Left lobe of liver (tissue), 2 donors: ENCODE measurements around the gene ABITRAM. TPM values are rescaled to one million over a fixed set of nuclear protein-coding genes. Genes with fewer than 3 reads are reported as not detected.
A peak's percentile ranks its signal among the peaks of the same experiment; 100 is the strongest.
"Not testable (repeated sequence)": the region's sequence is repeated elsewhere in the genome, so short reads cannot be mapped to it uniquely, and the experiment has no call there.

Source experiments
- ATAC-seq: fragments of 200-7000 bp; cut with Tn5 transposase; one replicate; pipeline ENCODE4 v1.9.1; 2020; ENCODE audit warnings: mild to moderate bottlenecking, moderate library complexity
- DNase-seq: peaks from one replicate; pipeline ENCODE4 v3.0.0-alpha.2; 2020; ENCODE audit warnings: low spot score
- total RNA-seq: library from RNA; stranded (reverse); gene quantifications from one replicate; pipeline ENCODE4 v1.2.1, GENCODE V29; 2021
- donor health status: DM: no; HTN: no; CAD: no; lungs with moderate emphysema.
- donor health status: DM: no; HTN: yes; CAD: no.

Gene ABITRAM
- total RNA-seq, 1 donor from 2014 or later = 6.1 TPM

DNA sequence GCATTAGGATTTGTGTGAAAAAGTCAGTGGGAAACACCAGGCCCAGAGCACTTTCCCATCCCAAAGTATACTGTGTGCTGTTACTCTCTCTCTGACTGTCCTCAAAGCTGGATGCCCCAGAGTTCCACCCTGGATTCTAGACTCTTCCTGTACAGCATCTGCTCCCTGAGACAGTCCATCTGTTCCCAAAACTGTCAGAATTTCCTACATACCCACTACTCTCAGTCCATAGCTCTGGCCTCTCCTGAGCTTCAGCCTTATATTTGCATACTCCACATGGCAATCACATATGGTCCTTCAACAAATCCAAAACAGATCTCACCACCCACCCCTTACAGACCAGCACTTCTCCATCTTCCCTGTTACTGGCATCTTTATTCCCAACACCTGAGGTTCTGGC is 9.7 kb upstream of the ABITRAM start:
- ATAC-seq (no peak), DNase-seq (no peak)

DNA sequence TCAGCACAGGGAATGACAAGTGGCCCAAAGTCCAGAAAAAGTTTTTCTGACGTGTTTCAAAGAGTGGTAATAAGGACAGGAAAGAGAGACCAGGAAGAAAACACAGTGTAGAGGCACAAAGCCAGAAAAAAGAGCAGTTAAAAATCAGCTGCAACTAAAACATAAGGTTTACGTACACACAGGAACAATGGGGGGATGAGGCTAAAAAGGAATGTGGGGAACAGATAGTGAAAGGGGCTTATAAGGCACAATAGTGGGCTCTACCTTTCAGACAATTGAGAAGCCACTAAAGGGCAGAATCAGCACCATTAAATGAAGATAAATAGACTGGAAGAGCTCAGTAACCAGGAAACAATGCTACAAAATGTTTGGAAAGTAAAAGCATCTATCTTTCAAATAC is 5.8 kb upstream of the ABITRAM start:
- no peak for DNase-seq
- ATAC-seq = no peak

GRCh38 chr9:108933231-108933717 is 926 bp upstream of the ABITRAM start:
- DNase-seq (no peak), ATAC-seq (no peak)

DNA sequence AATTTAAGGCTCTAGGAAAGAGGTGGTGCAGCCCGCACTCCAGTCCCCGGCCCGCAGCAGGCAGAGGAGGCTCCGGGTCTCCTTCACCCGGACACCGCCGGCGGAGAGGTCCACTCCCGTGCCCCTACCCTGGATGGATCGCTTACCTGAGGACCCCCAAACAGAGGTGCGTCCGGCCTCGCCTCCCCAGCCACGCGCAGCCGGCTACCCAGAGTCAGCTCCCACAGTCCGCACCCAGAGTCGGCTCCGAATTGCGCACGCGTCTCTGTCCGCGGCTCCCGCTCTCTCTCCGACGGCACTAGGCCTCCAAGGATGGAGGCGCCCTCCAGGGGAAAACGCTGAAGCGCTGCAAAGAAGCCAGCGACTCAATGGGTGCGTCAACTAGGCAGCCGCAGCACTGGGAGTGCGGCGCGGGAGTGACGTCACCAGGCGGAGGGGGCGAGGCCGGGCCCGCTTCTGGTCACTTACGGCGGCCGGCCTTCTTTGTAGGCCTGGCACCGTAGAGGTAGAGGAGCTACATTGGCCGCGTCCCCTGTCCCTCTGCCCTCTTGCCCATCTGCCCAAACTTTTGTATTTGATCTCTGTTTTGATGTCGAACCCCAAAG is 380 bp upstream of the ABITRAM start, which contains the start of gene ELP1:
Gene ELP1 (minus strand): TSS at position 407 of the 605 bp plus-strand sequence. CDS start 2,978 bp downstream, outside the sequence.
- peak; percentile 92 for DNase-seq
- ATAC-seq = peak; percentile 89

- ATAC-seq (no peak), DNase-seq (no peak)
Observed at GRCh38 chr9:108937561-108938305, 3.5 kb downstream of the ABITRAM start.

DNA sequence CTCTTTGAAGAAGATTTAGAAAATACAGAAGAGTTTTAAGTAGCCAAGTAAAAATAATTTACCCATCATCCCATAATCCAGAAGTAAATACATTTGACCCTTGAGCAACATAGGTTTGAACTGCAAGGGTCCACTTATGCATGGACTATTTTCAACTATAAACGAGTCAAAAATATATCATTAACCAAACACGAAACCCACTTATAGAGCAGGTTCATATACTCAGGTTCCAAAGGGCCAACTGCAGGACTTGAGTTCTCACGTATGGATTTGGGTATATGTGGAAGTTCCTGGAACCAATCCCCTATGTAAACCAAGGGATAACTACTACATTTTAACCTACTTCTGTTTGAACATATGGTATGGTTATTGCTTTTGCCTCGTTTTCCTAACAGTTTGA is 5.8 kb downstream of the ABITRAM start:
- no peak for DNase-seq
- ATAC-seq = no peak

DNA sequence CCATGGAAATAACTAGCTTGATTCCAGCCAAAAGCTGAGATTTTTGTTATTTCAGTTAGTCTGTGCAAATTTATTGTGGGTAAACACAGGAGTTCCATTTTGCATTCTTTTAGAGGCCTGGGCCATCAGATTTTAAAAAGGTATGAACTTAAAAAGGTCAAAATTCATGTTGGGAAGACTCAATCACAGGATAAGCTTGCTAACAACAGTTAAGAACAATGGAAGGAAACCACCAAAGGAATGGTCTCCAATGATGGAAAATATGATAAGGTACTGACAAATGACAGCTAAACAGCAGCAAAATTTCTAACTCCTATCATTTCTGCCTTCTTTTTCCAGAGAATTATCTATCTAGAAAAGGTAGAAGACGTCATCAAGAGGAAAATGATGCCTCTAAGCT is 16.0 kb downstream of the ABITRAM start:
- ATAC-seq (no peak), DNase-seq (no peak)

DNA sequence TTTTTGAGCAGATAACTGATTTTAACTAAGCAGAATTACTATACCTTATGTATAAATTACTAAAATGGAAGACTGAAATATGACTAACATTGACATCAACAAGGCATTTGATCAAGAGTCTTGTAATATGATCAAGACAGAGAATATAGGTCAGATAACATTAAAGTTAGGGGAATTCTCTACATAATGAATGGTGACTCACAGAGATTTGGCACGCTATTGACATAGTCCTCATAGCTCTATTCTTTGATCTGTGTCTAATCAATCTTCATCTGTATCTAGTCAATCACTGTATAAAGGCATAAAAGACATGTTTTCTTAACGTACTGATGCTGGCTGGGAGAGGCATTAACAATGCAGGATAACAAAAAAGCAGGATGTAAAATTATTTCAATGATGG is 17.4 kb downstream of the ABITRAM start:
- ATAC-seq (no peak), DNase-seq (no peak)

DNA sequence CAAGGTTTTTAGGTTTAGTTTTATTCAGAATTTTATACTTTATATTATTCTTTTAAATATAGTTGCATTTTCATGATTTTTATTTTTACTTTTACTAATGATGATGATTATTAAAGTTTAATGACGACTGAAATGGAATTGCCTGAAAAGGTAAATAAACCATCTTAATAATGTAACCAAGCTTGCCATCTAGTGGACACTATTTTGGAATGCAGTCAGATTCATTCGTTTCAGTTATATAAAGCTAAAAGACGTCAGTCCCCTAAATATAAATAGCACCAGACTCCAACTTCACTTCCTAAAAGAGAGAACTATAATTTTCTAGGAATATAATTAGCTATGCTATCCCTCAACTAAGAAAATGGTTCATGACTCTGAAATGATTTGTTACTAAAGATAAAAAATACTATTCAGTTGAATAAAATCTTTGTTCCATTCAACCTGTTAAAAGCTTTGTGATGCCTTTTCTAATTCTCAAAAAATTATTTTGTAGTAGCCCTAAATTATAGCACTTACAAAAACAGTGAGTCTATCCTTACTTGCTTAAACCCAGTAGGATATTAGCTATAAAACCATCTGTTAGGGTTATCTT is 19.9 kb downstream of the ABITRAM start:
- DNase-seq (no peak), ATAC-seq (peak; percentile 87)

DNA sequence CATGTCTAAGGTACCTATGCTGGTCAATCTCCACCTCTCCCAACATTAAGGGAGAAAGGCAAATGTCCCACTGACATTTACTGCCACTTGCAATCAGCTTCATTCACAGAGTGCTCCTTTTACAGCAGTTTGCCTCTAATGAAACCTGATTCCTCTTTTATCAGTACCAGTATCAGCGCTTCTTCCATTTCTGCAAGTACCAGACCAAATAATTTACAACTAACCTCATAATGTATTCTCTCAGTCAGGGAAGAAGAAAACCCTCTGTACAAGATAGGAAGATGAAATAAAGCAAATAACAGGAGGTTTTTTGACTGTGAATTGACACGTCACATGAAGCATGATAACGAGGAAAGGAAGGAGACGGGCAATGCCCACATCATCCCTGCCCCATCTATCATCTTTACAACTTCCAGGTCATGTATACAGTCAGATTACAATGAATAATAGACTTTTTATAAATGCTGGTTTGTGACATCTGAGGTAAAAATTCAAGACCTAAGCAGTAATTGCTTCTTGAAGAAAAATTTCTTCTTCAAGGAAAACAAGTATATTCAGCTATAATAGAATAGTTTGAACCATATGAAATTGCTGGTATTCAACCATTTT is 21.9 kb downstream of the ABITRAM start:
- ATAC-seq (no peak), DNase-seq (no peak)

- ATAC-seq = no peak
- no peak for DNase-seq
Observed at GRCh38 chr9:108956631-108957026, 22.4 kb downstream of the ABITRAM start.

GRCh38 chr9:108960331-108960730 is 26.1 kb downstream of the ABITRAM start:
- ATAC-seq = no peak
- DNase-seq = no peak

DNA sequence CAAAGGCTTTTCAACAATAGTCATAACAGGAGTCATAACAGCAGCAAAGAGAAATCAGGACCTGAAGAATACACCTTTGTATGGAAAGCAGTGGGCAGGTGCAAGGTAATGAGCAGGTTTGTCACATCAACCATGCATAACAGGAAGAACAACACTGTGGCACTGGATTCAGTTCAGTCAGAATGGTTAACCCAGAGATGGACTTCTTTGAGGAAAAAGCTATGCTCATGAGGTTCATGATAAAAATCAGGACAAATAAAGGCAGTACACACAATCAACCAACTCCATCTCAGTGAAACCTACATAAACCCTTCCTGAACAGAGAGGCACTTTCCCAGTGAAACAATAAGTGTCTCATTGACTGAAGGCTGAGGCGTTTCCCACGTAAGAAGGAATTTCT is 27.0 kb downstream of the ABITRAM start:
- no peak for ATAC-seq
- no peak for DNase-seq

- DNase-seq = no peak
- ATAC-seq = no peak
Observed at GRCh38 chr9:108963459-108964143, 29.4 kb downstream of the ABITRAM start.

DNA sequence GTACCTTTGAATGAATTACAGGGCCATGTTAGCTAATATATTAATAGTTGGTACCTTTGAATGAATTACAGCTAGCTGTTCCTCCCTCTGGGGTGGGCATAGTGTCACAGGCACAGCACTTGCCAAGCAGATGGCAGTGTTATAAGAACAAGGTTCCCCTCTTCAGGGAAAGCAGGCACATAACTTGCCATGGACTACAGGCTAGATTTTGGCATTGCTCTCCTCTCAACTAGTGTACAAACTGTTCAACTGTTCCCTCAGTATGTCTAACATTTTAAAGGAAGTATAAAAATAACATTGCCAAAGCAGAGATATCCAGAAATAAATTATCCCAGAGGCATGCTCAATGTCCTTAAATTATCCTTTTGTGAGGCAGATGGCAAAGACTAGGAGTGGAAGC is 33.7 kb downstream of the ABITRAM start:
- ATAC-seq (no peak), DNase-seq (no peak)

DNA sequence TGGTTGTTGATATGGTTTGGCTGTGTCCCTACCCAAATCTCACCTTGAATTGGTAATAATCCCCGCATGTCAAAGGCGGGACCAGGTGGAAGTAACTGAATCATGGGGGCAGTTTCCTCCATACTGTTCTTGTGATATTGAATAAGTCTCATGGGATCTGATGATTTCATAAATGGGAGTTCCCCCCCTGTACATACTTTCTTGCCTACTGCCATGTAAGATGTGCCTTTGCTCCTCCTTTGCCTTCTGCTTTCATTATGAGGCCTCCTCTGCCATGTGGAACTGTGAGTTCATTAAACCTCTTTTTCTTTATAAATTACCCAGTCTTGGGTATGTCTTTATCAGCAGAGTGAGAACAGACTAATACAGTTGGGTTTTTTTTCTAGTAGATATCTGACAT is 37.2 kb downstream of the ABITRAM start:
- DNase-seq = not testable (repeated sequence)

DNA sequence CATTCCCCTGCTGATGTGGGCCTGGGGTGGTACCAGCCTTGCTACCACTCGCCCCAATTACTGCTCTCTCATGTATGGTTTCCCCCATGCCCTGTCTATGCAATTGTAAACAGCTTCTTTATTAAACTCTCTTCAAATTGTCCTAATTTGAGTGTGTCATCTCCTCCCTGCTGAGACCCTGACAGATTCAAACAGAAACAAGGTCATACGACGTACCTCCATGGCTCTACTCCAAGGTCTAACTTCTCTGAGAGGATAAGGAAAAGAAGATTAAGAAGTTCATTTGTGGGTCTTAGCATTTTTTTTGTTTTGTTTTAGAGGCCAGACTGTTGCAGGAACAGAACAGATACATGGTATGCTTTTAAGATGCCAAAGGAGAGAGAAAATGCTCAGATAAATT is 38.0 kb downstream of the ABITRAM start:
- no peak for DNase-seq
- no peak for ATAC-seq

More for the DNA sequence above, 37.2 kb downstream of the ABITRAM start:
- ATAC-seq = not testable (repeated sequence)

DNA sequence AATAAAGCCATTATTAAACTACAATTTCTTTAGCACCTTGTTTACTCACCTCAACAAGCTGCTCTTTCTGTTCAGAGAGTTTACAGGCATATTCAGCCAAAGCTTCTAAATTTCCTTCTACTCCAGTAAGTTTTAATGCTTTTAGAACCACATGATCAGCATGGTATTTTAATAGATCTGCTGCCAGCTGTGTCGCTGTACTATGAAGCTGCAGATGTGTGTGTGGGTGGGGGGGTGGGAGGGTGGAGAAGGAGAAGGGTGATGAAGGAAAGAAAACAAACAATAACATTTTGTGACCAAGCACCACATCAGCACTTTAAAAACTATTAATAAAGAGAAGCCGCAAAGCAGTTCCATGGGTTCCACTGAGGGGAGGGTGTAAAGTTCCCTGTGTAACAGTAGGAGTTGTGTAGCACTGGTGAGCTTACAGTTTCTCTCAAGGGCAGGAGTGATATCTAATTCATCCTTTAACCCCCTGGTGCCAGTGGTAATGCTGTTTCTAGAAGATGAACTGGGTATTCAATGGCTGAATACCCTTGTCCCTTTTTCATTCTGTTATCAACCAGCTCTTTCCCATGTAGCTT is 38.5 kb downstream of the ABITRAM start:
- no peak for DNase-seq
- ATAC-seq = no peak

DNA sequence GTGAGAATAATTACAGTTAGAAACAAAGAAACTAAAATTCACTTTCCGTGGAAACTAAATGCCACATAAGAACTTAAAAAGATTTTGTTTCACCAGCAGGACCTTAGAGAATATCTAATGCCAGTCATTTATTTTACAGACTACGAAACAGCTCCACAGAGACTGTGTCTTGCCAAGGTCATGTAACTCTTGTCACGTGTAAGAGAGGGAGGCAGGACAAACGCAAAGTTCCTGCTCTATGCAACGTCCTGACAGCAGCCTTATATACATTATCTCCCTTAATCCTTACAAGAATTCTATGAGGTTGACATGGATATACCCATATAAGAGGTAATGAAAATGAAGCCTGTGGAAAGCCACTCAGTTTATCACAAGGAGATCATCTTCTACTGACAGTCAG is 39.7 kb downstream of the ABITRAM start:
- no peak for DNase-seq
- ATAC-seq = no peak

DNA sequence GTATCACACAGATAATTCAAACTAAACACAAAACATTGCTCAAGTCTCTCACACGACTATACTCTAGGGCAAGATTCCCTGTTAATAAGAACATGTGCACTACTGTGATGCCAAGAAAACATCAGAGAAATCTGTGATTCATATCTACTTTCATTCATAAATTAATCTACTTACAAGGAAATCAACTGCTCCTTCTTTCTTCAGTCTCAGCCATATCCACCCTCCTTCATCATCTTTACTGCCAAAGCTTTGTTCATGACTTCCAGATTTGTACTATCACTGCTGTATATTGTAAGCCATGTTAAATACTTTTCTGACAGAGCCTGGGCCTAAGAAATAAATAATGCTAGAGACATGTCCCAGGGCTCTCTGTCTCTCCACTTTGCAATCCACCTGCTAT is 44.0 kb downstream of the ABITRAM start:
- no peak for ATAC-seq
- no peak for DNase-seq

DNA sequence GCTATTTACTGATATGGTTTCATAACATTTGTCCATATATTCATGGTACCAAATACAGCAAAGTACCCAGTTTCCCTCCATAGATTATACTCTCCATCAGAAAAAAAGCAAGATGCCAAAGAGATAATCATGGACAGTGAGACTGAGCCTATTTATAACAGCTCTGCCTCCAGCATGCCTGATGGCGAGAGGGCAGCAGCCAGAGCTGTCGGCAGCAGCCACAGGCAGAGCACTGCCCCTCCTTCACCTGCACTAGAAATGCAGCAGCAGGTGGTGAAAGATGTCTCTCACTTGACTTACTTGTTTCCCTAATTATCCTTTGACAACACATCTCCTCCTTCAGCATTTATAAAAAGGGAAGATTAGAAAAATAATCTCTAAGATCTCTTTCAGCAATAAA is 46.7 kb downstream of the ABITRAM start:
- ATAC-seq = no peak
- DNase-seq = no peak
